ENCODE results near the gene DDX1.

GRCh38 chr2:15631883-15632282 lies 40.2 kb downstream of the DDX1 start:
- TF ChIP-seq CTCF (IDR thresholded peaks at IDR 0.05 in 8 of 11, conservative IDR thresholded peaks at IDR 0.05 in 3 of 11) (no peak), POLR2A (IDR thresholded peaks at IDR 0.05) (no peak), POLR2AphosphoS5 (IDR thresholded peaks at IDR 0.05) (no peak)

Data from spleen (tissue), 7 donors.